ENCODE results near the gene PLBD2. TPM values are rescaled to one million over a fixed set of nuclear protein-coding genes. Genes with fewer than 3 reads are reported as not detected.

PLBD2 gene
- total RNA-seq, 1 experiment from 2014 or later = 31.4 TPM

DNA sequence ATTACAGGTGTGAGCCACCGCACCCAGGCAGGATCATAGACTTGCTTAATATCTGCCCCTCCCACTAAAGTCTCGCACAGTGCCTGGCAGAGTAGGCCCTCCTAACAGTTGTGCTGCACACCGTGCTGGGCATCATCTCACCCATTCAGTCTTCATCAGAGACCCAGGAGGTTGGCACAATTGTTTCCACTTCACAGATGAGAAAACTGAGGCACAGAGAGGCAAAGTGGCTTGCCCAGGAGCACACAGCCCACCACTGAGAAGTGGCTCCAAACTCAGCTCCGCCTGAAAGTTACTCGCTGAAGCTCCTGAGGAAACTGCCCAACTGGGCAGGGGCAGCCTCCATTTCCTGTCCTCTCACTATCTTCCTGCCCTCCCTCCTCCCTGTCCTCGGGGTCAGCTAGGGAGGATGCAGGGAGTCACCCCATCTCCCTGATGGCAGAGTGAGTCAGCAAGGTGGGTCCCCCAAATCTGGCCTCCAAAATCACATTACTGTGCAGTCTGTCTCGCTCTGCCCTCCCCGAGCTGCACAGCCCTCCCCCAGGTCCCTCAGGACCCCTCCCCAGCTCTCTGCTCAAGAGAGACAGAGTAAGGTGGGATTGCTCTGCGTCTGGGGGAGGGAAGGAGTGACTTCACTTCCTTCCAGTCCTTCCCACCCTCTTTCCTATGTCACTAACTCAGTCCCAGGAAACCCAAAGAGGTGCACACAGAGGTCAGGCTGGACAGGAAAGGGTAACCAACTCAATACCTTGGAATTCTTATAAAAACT lies 29.2 kb upstream of the PLBD2 start:
- H3K27ac Mint-ChIP-seq = 0 out of 7 replicates have a peak overlapping the region, but pooled peaks of 1 of the 3 experiments have one; percentile 76
- H3K79me1 ChIP-seq (ENCODE audit: insufficient read depth, low read depth, low read length, poor library complexity, severe bottlenecking) = no peaks in the 10 kb centered on the region
- H3K56ac ChIP-seq (ENCODE audit: insufficient read length, low read depth, low read length) = no peak overlapping the region
- H2BK20ac ChIP-seq (ENCODE audit: low read depth, low read length, poor library complexity, severe bottlenecking) = no peak overlapping the region
- TF ChIP-seq, protein P1, sequence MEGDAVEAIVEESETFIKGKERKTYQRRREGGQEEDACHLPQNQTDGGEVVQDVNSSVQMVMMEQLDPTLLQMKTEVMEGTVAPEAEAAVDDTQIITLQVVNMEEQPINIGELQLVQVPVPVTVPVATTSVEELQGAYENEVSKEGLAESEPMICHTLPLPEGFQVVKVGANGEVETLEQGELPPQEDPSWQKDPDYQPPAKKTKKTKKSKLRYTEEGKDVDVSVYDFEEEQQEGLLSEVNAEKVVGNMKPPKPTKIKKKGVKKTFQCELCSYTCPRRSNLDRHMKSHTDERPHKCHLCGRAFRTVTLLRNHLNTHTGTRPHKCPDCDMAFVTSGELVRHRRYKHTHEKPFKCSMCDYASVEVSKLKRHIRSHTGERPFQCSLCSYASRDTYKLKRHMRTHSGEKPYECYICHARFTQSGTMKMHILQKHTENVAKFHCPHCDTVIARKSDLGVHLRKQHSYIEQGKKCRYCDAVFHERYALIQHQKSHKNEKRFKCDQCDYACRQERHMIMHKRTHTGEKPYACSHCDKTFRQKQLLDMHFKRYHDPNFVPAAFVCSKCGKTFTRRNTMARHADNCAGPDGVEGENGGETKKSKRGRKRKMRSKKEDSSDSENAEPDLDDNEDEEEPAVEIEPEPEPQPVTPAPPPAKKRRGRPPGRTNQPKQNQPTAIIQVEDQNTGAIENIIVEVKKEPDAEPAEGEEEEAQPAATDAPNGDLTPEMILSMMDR (conservative IDR thresholded peaks at IDR 0.05) = no peak
- WGBS (ENCODE audit: extremely low coverage, insufficient read length, low lambda C conversion rate) = no CpG with 5 or more reads among the region's 9 CpGs
- no peak overlapping the region for H2BK5ac ChIP-seq (ENCODE audit: insufficient read length, low read length)
- H4K8ac ChIP-seq (replicated peaks; ENCODE audit: insufficient read length, low read depth, low read length) = no peak overlapping the region
- no peaks in the 10 kb centered on the region for H3K9me3 Mint-ChIP-seq
- no peak overlapping the region for H2BK120ac ChIP-seq (ENCODE audit: low read depth, low read length, poor library complexity, severe bottlenecking)
- H4K5ac ChIP-seq (ENCODE audit: insufficient read length, low read depth, low read length) = no peak overlapping the region
- H3T11ph ChIP-seq (ENCODE audit: low read length) = no peak overlapping the region
- no peak overlapping the region for H3K14ac ChIP-seq (ENCODE audit: insufficient read depth, low read length)
- H3K79me2 ChIP-seq (ENCODE audit: insufficient read depth, low read length) = no peaks in the 10 kb centered on the region
- peaks cover 0 to 38% (median 24%) of the 10 kb centered on the region in 3 experiments; a peak in 5 of 7 replicates for H3K36me3 Mint-ChIP-seq (ENCODE audit: insufficient read depth in 1 of 3, low read depth in 3 of 3)
- H3K9me3 ChIP-seq (ENCODE audit: control insufficient read depth, low read depth, low read length) = no peaks in the 10 kb centered on the region
- no peak overlapping the region for H3K27ac ChIP-seq (ENCODE audit: insufficient read length, low read depth, low read length)
- no peak overlapping the region for H3K4me3 Mint-ChIP-seq
- H3K4me1 ChIP-seq (ENCODE audit: insufficient read depth, low read length) = no peaks in the 10 kb centered on the region
- no peak overlapping the region for H3K23ac ChIP-seq (ENCODE audit: insufficient read length, low read depth, low read length)
- no peaks in the 10 kb centered on the region for H4K20me1 ChIP-seq (ENCODE audit: control insufficient read depth, insufficient read depth, insufficient read length)
- H3K4me1 Mint-ChIP-seq = peaks cover 11% of the 10 kb centered on the region in 2 experiments
- no peak overlapping the region for H4K91ac ChIP-seq (ENCODE audit: insufficient read length, low read depth, low read length)
- H3K27me3 Mint-ChIP-seq (ENCODE audit: low read depth) = peaks cover 11% of the 10 kb centered on the region
- H2AK5ac ChIP-seq (ENCODE audit: insufficient read length, low read length) = no peak overlapping the region
- no peak overlapping the region for H2BK15ac ChIP-seq (ENCODE audit: low read depth, low read length)
- no peak overlapping the region for H3K4me2 ChIP-seq (ENCODE audit: insufficient read depth, insufficient read length, low read length)
- no peaks in the 10 kb centered on the region for H3K27me3 ChIP-seq (ENCODE audit: insufficient read depth, low read length)
- no peak overlapping the region for H3K18ac ChIP-seq (ENCODE audit: insufficient read length, low read depth, low read length)
- DNase-seq = no peak
- H3K9ac ChIP-seq (ENCODE audit: extremely low read depth, insufficient read length, low read length) = no peak overlapping the region
- no peak overlapping the region for H2BK12ac ChIP-seq (ENCODE audit: insufficient read length, low read depth, low read length)
- no peak overlapping the region for H3K4ac ChIP-seq (ENCODE audit: low read depth, low read length)
- peaks cover under 1% of the 10 kb centered on the region for H3K23me2 ChIP-seq (ENCODE audit: insufficient read length, low read depth, low read length, poor library complexity, severe bottlenecking)
- H2AFZ ChIP-seq (ENCODE audit: low read length) = no peak overlapping the region
